GM19467 (cell line): ENCODE data around the gene MEGF11.

Experiments
- ATAC-seq: cut with Tn5 transposase; IDR thresholded peaks from one replicate; pipeline ENCODE4 v1.9.1; 2021; ENCODE audit warnings: mild to moderate bottlenecking, moderate library complexity; ENCODE audit not compliant: unreplicated experiment

Gene MEGF11

DNA sequence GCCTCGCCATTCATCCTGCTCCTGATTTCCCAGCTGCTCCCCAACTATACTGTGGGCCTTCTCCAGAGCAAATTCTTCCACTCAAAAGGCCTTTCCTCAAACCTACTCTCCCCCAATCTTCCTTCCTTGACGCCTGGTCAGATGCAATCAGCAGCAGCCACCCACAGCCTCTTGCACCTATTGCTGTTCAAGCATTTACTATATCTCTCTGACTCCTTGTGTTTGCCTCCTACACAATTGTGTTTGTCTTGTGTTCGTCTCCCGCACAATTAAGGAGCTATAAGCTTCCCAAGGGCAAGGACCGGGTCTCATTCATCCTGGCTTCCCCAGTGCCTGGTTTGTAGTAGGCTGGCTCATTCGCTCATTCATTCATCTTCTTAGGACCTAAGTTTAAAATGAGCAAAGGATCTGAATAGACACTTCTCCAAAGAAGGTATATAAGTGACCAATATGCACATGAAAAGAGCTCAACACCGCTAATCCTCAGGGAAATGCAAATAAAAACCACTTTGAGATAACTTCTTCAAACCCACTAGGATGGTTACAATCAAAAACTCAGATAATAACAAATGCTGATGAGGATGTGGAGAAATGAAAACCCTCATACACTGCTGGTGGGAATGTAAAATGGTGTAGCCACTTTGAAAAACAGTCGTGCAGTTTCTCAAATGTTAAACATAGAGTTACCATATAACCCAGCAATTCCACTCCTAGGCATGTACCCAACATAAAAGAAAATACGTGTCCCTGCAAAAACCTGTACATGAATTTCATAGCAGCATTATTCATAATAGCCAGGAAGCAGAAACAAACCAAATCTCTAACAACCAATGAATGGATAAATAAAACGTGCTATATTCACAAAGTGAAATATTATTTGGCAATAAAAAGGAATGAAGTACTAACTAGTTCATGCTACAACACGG, 31.0 kb downstream of the MEGF11 start:
- ATAC-seq = no peak

DNA sequence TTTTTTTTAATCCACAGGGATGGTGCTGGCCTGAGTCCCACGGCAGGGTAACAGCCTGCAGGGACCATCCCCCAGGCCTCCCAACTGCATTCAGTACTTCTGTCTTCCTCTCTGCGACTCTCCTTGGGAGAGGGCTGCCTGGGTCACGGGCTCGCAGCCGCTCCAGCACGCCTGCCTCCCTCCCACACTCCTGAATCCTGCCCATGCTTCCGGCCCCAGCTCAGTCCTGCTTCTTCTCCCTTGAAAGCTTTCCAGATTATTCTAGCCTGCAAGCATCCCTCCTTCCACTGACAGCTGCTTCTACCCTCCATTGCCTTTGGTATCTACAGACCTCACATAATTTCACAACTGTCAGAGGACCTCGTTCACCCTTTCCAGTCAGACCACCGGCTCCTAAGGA, 32.4 kb downstream of the MEGF11 start:
- ATAC-seq = no peak

DNA sequence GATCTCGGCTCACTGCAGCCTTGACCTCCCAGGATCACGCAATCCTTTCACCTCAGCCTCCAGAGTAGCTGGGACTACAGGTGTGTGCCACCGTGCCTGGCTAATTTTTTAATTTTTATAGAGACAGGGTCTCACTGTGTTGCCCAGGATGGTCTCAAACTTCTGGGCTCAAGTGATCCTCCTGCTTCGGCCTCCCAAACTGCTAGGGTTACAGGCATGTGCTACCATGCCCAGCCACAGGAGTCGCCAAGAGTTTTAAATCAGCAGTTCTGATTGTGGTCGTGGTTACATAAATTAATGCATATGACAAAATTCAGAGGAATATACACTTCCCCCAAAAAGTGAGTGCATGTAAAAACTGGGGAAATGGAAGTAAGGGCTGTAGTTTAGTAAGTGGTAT, 32.9 kb downstream of the MEGF11 start:
- no peak for ATAC-seq

DNA sequence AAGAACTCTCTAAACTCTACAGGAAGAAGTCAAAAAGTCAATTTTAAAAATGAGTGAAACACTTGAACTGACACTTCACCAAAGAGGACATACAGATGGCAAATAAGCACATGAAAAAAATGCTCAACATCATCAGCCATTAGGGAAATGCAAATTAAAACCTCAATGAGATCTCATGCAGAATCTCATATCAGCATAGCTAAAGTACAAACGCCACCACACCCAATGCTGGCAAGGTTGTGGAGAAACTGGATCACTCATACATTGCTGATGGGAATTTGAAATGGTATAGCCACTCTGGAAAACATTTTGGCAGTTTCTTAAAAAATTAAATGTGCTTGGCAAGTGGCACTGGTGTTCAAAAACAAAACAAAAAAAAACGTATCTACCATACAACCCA, 34.2 kb downstream of the MEGF11 start:
- ATAC-seq = no peak

DNA sequence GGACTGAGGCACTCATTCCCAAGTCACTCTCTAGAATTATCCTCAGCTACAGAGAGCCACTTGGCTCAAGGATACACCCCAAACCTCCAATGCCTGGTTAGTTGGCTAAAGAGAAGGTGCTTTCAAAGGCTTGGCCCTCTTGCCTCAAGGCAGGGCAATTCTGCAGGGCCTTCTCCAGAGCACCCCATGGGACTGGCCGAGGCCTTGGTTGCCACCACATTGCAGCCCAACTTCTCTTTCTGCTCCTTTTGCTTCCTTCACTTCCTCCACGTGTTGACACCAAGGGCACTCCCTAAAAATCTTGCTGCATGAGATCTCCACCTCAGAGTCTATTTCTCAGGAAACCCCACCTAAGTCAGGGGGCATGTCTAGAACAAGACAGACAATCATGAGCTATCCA, 36.7 kb downstream of the MEGF11 start:
- ATAC-seq = no peak

DNA sequence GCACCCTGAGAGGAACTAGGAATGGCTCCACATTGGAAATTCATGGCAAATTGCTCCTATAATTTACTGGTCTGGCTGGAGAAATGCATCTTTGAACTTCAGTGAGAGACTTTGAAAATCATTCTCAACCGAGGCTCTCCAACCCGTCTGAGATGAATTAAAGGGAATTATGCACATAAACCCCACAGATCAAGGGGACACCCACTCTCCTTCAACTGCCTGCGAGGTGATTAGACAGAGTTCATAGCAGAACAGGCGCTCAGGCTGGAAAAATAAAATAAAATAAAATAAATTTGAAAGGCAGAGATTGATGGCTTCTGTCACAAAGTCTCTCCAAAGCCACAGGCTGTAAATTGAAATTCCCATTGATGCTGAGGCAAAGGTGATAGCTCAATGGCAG, 37.7 kb downstream of the MEGF11 start:
- no peak for ATAC-seq

DNA sequence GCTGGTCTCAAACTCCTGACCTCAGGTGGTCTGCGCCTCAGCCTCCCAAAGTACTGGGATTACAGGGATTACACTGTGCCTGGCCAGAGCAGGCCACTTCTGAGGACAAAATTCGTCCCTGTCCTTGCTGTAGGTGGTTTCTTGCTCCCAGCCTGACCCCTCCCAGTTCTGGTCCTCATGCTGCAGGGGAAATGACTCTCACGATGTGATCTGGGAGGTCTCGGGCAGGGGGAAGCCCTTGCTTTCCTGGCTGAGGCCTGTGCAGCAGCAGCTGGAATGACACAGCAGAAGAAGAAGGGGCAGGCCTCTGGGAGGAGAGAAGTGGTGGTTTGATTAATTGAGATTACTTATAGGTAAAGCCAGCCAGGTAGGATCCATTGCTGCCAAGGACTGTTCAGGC, 39.3 kb downstream of the MEGF11 start:
- ATAC-seq = no peak

DNA sequence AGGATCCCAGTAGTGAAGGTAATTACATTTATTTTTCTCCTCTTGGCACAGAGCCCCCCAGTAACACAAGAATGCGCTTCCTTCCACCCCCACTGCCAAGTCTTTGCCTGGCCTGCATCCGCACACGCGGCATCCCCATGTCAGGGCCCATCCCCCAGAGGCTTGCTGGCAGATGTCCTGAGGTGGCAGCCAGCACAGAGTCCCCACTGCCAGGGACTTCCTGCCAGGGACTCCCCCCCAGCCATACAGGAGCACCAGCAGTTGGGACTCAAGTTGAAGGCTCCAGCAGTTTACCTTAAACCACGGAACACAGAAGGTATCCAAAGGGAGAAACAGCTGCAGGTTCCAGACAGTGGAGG, 41.0 kb downstream of the MEGF11 start:
- no peak for ATAC-seq

DNA sequence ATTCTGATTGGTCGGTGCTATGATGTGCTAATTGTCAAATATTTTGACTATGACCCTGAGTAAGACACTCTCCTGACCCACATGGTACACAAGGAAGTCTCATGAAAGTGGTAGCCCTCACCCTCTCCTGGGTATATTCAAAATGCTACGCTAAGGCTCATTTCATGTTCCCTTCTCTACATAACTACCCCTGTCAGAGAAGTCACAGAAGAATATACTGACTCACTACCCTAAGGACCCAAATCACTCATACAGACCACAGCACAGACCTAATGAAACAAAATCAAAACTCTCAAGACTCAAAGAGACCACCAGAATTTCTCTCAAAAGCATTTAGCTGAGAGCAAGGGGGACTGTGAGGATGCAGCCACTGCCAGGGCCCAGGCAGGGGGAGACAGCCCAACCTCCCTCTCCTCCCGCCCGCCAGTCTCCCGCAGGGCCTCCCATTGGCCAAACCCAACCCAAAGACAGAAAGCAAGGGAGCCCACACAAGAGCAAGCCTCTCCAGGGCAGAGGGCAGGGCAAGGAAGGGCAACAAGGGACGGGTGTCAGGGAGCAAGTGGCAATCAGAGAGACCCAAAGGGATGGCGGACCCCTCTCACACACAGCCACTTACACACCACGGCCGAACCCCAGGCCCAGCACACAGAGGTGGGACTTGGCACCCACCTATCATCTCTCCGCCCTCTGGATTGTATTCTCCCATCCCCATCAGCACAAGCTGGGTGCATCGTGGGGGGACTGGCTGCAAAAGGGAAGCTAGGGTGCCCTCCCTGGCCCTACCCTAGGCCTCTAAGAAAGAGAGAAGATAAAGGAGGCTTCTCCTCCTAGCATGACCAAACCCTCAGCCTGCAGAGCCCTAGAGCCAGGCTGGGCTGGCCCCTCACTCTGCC, 41.6 kb downstream of the MEGF11 start:
- no peak for ATAC-seq

DNA sequence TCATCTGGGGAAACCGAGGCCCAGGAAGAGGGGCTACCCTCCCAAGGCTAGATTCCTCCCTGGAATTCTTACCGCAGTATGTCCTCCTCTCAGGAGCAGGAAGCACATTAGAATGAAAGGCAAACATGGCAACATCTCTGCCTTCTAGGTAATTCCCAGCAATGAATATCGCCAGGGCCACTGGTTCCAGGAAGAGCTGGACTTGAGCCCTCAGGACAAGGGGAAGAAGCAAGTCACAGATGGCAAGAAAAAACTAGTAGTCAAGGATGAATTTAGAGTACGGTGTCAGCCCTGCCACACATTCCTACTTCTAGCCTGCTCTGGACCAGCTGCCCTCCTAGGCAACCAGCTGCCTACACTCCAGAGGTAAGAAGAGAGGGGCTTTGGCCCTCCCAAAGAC, 42.9 kb downstream of the MEGF11 start:
- ATAC-seq = no peak

DNA sequence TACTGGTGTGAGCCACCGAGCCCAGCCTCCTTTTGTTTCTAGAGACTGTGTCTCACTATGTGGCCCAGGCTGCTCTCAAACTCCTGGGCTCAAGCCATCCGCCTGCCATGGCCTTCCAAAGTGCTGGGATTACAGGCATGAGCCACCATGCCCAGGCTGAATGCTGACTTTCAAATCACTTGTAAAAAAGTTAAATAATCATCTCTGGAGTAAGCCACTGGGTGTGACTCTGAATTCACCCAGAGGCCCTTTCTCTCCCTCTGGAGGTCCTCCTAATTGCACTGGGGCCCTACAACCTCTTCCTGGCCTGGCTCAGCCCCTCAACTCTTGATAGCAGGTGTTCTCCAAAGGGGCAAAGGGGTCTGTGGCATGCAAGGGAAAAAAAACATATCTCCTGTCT, 54.8 kb downstream of the MEGF11 start:
- ATAC-seq = no peak

DNA sequence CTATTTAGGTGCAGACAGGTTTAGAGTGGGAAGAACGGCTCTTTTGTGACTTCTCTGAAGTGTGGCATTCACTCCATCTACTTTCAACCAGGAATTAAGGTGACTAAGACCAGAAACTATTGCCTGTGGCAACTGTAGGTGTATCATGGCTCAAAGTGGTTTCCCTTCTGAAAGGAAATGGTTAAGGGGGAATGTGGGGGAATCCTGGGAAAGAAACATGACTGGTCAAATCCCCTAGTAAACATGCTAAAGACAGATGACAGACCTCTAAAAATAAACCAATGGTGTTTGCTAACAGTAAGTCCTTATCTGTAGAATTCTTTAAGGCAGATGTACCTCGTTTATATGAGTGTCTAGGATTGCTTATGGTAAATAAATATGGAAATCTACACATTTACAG, 56.9 kb downstream of the MEGF11 start:
- ATAC-seq = no peak

DNA sequence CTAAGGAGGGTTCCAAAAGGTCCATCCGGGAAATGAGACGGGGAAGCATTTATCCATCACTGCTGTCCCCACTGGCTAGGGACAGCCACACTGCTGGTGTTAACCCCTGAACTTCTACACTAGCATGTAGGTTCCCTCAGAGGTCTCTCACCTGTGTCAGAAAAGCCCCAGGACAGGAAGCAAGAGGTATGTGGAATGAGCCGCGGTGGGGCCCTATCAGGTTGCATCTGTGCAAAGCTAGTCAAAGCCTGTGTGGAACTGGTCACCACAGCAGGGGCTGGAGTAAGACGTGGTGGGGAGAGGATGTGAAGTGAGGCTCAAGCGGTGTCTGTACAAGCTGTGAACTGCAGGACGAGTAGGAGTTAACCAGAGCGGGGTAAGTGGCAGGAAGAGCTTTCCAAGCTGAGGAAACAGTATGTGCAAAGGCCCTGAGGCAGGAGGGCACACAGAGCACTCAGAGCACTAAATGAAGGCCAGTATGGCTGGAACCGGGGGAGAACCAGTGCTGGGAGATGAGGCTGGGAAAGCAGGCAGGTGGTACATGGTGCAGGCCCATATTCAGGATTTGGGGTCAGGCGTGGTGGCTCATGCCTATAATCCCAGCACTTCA, 57.8 kb downstream of the MEGF11 start:
- no peak for ATAC-seq

DNA sequence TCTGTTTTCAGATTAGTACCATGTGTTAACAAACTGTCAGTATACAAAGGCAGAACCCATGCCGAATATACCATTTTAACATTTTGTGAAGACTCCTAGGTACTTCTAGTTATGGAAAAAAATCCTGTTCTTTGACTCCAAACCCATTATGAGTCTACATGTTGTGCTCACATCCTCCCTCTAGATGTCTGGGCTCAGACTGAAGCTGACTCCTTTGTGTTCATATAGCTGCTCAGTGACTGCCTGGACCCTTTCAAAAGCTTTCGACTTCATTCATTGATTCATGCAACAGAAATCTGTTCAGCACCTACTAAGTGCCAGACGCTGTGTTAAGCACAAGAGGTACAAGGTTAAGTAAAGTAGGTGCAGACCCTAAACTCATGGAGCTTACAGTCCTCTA, 60.5 kb downstream of the MEGF11 start:
- ATAC-seq = no peak

DNA sequence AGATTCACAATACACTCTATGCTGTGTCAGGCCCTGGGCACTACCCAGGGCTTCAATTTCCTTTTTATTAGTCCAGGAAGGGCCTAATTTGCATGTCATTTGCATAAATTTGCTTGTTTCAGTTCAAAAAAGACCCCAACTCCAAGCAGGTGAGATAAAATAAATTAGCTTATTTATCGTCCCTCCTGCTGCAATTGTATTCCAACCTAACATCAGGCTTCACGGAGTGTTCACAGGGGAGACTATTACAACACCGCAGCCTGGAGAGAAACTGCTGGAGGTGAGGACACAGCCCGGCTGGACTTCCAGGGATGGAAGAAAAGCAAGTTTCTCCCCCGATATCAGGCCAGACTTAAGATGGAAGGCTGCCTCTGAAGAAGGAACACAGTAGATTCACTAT, 62.8 kb downstream of the MEGF11 start:
- no peak for ATAC-seq

DNA sequence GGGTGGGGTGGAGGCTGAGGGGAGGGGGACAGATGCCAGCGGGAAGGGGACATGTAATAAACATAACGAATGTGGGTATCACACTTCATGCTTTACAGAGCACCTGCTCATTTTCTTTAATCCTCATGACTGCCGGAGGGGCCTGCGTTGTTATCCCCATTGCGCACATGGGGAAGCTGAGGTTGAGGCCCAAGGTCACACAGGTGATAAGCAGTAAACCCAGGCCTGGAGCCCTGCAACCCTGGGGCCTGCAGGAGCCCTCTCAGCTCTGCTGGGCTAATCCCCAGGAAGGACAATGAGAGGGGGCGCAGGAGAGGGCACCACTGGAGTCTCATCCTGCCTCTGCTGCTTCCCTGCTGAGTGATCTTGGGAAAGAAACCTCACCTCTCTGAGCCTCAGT, 64.3 kb downstream of the MEGF11 start:
- ATAC-seq = no peak

DNA sequence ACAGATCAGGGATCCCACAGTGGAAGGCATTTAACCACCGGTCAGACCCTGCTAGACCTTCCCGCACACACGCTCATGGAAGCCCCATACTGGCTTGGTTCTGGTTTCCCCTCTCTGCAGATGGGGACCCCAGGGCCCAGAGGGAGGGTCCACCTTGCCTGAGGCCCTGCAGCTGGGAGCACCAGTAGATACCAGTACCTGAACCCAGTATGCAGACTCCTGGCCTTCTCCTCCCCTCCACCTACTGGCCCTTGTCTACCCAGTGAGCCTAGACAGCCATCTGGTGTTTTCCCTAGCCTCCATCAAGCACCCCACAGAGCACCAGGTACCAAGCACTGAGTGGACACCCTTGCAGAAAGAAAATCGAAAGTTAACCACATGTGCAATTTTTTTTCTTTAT, 65.1 kb downstream of the MEGF11 start:
- ATAC-seq = no peak

DNA sequence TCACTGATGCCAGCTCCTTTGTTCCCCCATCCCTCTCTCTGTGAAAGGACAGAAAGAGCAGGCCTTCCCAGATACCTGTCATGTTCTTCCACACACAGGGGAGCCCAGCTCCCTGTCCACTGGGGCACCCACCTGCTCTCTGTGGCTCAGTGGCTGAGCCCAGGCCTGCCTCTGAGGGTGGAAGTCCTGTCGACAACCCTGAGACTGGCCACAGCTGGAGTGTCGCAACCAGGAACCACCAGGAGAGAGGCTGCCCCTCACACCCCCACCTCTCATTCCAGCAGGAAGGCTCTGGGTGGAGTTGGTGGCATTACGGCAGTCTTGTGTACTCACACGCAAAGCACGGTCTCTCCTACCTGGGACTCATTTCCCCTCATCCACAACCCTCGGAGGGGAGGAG, 66.3 kb downstream of the MEGF11 start:
- ATAC-seq = no peak

DNA sequence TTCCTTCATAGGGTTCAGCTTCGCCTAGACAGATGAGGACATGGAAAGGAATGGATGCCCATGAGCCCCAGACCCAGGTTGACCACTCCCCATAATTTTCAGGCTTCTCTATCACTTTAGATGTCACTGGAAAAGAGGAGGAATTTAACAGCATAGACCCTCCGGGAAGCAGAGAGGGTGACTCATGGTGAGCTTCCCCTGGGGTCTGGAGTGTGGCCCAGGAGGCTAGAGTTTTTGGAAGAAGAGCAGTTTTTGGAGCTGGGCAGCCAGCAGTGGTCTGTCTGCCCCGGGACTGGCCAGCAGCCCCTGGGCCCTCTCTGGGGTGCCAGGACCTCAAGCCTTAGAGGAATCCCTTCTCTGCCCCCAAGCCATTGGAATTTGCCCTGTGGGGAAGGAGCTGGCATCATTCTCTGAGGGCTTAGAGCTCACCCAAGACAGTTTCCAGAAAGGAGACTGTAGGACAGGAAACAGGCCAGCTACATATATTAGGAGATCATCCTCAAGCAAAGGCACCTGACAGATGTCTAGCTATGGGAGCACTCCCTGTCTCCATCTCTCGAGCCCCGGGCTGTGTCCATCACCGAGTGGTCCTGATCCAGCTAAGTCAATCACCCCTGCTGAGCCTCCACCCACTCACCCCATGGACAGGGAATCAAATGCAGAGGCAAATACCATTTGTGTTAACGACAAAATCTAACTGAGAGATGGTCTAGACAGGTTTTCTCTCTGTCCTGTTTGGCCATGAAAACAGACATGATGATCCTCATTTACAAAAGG, 67.3 kb downstream of the MEGF11 start:
- no peak for ATAC-seq

DNA sequence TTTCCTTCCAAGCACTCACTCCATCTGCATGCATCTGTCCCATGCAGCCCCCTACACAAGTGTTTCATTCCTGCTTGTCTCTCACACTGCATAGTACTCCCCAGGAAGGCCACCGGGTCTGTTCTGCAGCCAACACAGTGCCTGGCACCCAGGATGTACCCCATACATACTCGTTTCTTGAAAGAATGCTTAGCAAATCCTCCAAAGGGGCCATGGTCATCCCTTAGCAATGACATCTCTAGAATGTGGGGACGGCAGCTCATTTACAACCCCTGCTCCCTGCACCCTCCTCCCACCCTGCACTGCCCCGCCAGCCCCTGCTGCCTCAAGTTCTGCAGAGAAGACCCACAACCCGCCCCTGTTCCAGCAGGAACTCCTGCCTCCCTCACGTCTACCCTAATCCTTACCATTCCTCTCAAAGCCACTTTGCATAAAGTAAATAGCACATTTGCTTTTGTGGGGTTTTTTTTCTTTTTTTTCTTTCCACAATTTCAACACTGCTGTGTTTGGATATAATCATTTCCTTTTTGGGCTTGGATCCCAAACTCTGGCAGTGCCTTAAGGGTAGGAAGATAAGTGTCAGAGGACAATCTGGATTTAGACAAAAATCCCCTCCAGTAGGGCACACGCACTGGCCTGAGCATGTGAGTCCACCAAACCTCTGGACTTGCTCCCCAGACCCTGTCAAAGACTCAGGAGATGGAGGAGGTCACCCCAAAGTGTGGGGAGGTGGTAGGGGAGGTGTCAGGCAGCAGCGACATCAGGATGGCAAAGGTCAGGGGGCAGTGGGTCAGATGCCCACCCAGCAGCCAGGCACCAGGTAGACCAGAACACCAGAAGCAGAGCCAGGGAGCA, 68.4 kb downstream of the MEGF11 start:
- ATAC-seq = no peak
